GM12878 (cell line): Measurements from ENCODE around the gene LIN52. TPM values are rescaled to one million over a fixed set of nuclear protein-coding genes. Genes with fewer than 3 reads are reported as not detected.
A peak's percentile ranks its signal among the peaks of the same experiment; 100 is the strongest.

ENCODE experiments used
- ATAC-seq: fragments of 200-7000 bp; cut with Tn5 transposase; 3 replicates; pipeline ENCODE4 v1.9.1; 2020; ENCODE audit warnings: mild to moderate bottlenecking, moderate library complexity
- BruUV-seq: library from RNA; stranded (reverse); fragments of 400-500 nt; replicated peaks from 2 replicates; lab custom pipeline; 2021; lab: Mats Ljungman, UMichigan
- CTCF ChIA-PET: fragments of 300-600 bp; sonication (Branson Sonifier 250); formaldehyde crosslinking; extraction: SDS; loops from one replicate; lab custom pipeline; 2021; ENCODE audit warnings: inconsistent platforms; lab: Yijun Ruan, JAX
- POLR2A ChIA-PET: fragments of 350-600 bp; formaldehyde crosslinking; extraction: SDS; loops from one replicate; lab custom pipeline; 2021; ENCODE audit warnings: inconsistent platforms; lab: Charles Lee
- RAD21 ChIA-PET: fragments of 300-600 bp; sonication (Branson Sonifier 250); formaldehyde crosslinking; loops from one replicate; lab custom pipeline; 2023; ENCODE audit warnings: antibody characterized with exemption; ENCODE audit not compliant: unreplicated experiment; lab: Charles Lee
- SMC1A ChIA-PET: fragments of 300-600 bp; sonication (Branson Sonifier 250); formaldehyde crosslinking; loops from one replicate; lab custom pipeline; 2023; ENCODE audit not compliant: unreplicated experiment, uncharacterized antibody; lab: Charles Lee
- DNase-seq: peaks from one replicate; pipeline ENCODE4 v3.0.0-alpha.2; 2011; ENCODE audit warnings: low read depth, low spot score
- FAIRE-seq: peaks from 3 replicates; lab custom pipeline; 2011; peaks lifted over from hg19 to GRCh38; lab: Jason Lieb, UNC
- H2AFZ ChIP-seq: 2 replicates; pipeline ENCODE4 v1.6.0; 2011; ENCODE audit warnings: low read depth, low read length, control low read depth; ENCODE audit not compliant: control insufficient read depth
- H3K27ac ChIP-seq: 2 replicates; pipeline ENCODE4 v1.5.1; 2011; ENCODE audit warnings: control low read depth; ENCODE audit not compliant: control insufficient read depth, insufficient read depth
- H3K27me3 ChIP-seq, 2 experiments: replicated peaks in 1 of 2; 2 replicates each; pipeline versions ENCODE4 v1.6.0 to v1.6.1; 2011; ENCODE audit warnings: low read length in 1 of 2; ENCODE audit not compliant: control insufficient read depth in 2 of 2, insufficient read depth in 2 of 2
- H3K36me3 ChIP-seq, 2 experiments: 2 replicates each; pipeline ENCODE4 v1.5.1; 2011; ENCODE audit warnings: low read length in 1 of 2; ENCODE audit not compliant: control insufficient read depth in 2 of 2, insufficient read depth in 2 of 2
- H3K4me1 ChIP-seq: 2 replicates; pipeline ENCODE4 v1.6.1; 2011; ENCODE audit warnings: mild to moderate bottlenecking, low read length, moderate library complexity, mixed read lengths; ENCODE audit not compliant: control insufficient read depth, insufficient read depth
- H3K4me2 ChIP-seq: 2 replicates; pipeline ENCODE4 v1.6.0; 2011; ENCODE audit warnings: control low read depth; ENCODE audit not compliant: control insufficient read depth, insufficient read depth
- H3K4me3 ChIP-seq: fragments of 200-600 bp; sonication (generic); 2 replicates; pipeline ENCODE4 v1.5.1; 2016
- H3K79me2 ChIP-seq: 2 replicates; pipeline ENCODE4 v1.6.0; 2011; ENCODE audit warnings: low read length; ENCODE audit not compliant: control insufficient read depth, insufficient read depth
- H3K9ac ChIP-seq: 2 replicates; pipeline ENCODE4 v1.8.0; 2011; ENCODE audit warnings: low read length, control low read depth, mixed read lengths; ENCODE audit not compliant: control insufficient read depth, insufficient read depth
- H3K9me3 ChIP-seq: replicated peaks from 3 replicates; pipeline ENCODE4 v1.5.1; 2011; ENCODE audit warnings: mild to moderate bottlenecking, low read length; ENCODE audit not compliant: control insufficient read depth, insufficient read depth
- H4K20me1 ChIP-seq: 2 replicates; pipeline ENCODE4 v1.6.0; 2011; ENCODE audit not compliant: control insufficient read depth, insufficient read depth
- NR2F1 ChIP-seq: fragments of 450-650 bp; conservative IDR thresholded peaks from 2 replicates; pipeline ENCODE4 v1.6.1; 2017; ENCODE audit warnings: mild to moderate bottlenecking
- PML ChIP-seq: IDR thresholded peaks from 2 replicates; pipeline ENCODE4 v1.6.1; 2012; ENCODE audit warnings: low read length, inconsistent platforms
- RFX5 ChIP-seq: IDR thresholded peaks from 2 replicates; pipeline ENCODE4 v1.6.1; 2011; ENCODE audit warnings: low read depth, low read length, improper control_type of control experiment
- TCF3 ChIP-seq: IDR thresholded peaks from 2 replicates; pipeline ENCODE4 v1.6.1; 2012; ENCODE audit warnings: low read depth, mild to moderate bottlenecking, low read length, borderline replicate concordance; ENCODE audit not compliant: insufficient read depth
- ZNF384 ChIP-seq: IDR thresholded peaks from 2 replicates; pipeline ENCODE4 v1.6.1; 2012; ENCODE audit warnings: low read depth, mild to moderate bottlenecking, low read length, improper control_type of control experiment, borderline replicate concordance
- WGBS: methylation state at CpG from one replicate; pipeline ENCODE4 v1.1.6; 2016; ENCODE audit warnings: low lambda C conversion rate; ENCODE audit not compliant: insufficient replicate concordance, insufficient coverage; ENCODE audit errors: missing lambda C conversion rate; 5-methylcytosine and 5-hydroxymethylcytosine counted together
- in situ Hi-C: fragments of 300-500 bp; cut with MboI; formaldehyde crosslinking; loops from 9 replicates; pipeline ENCODE4 v1.14.3; 2018; ENCODE audit warnings: mixed read lengths
- intact Hi-C: fragments of 100-400 bp; cut with micrococcal nuclease; formaldehyde crosslinking; loops from one replicate; pipeline ENCODE4 v1.14.2; 2022; ENCODE audit not compliant: unreplicated experiment
- polyA plus RNA-seq, 11 experiments: library from polyadenylated mRNA; depleted of rRNA in 4 of 11; unstranded in 6 of 11; stranded (reverse) in 5 of 11; fragments of >200 nt; fragmentation: Nextera tagmentation in 4 of 11; fragmentation: Illumina TruSeq in 1 of 11; extraction: Ambion mirVana in 4 of 11; extraction: Trizol in 1 of 11; gene quantifications; 1 replicate in 1 of 11; 2 replicates in 10 of 11; pipeline versions ENCODE4 v1.2.1 to v1.2.3, GENCODE V29; 2011 to 2016; ENCODE audit warnings: inconsistent platforms in 2 of 11, missing spikeins in 2 of 11, low read depth in 1 of 11
- total RNA-seq, 4 experiments: library from RNA; depleted of rRNA in 3 of 4; stranded (reverse); fragments of >200 nt in 3 of 4; fragmentation: Illumina TruSeq in 1 of 4; extraction: Trizol in 1 of 4; gene quantifications; 2 replicates each; pipeline versions ENCODE4 v1.2.1 to v1.2.3, GENCODE V29; 2013 to 2021

Gene LIN52
- total and polyA plus RNA-seq, 10 of the 15 experiments (the other 5 are each of a cell fraction or from before 2014, with no cell fraction given): 13.3 to 30.9 (median 19.9) TPM

GRCh38 chr14:74085828-74086227 lies 1.1 kb downstream of the LIN52 start (continued):
- TF ChIP-seq PML: peak; percentile 48; the same call in 1 of the 2 replicates

- CTCF ChIA-PET: no interaction called here
- H3K4me2 ChIP-seq: no peak overlapping the region
- H2AFZ ChIP-seq: no peak overlapping the region
- 72% methylated on average over 8 of the region's 8 CpGs for WGBS
- peaks cover 6% of the 10 kb centered on the region for H3K4me1 ChIP-seq
- ATAC-seq (no peak), FAIRE-seq (no peak), DNase-seq (no peak)
- no peak overlapping the region for H3K9ac ChIP-seq
- no peak overlapping the region for H3K27ac ChIP-seq
- no peaks in the 10 kb centered on the region; the same call in 2 of the 3 replicates for H3K9me3 ChIP-seq
- H3K36me3 ChIP-seq: no peaks in the 10 kb centered on the region; a peak in 2 of 4 replicates
- intact Hi-C loops (no loop called here), in situ Hi-C loops (no loop called here)
- TF ChIP-seq NR2F1 (peak; percentile 40; the same call in 1 of the 2 replicates), RFX5 (no peak), ZNF384 (0 out of 2 replicates have a peak, but pooled peaks have one; percentile 30), TCF3 (0 out of 2 replicates have a peak, but pooled peaks have one; percentile 15)
- no peak overlapping the region for H3K4me3 ChIP-seq
- RAD21 ChIA-PET: no interaction called here
- peaks cover 35% of the 10 kb centered on the region for H3K79me2 ChIP-seq
- no peaks in the 10 kb centered on the region; the same call in 1 of the 2 replicates for H4K20me1 ChIP-seq
- POLR2A ChIA-PET: no interaction called here
- no TSS peak for BruUV-seq
- SMC1A ChIA-PET: no interaction called here
- no peaks in the 10 kb centered on the region for H3K27me3 ChIP-seq
Measured at GRCh38 chr14:74089251-74090020, 4.7 kb downstream of the LIN52 start.
